SK-MEL-5 (cell line): ENCODE data around the gene METTL23. TPM values are rescaled to one million over a fixed set of nuclear protein-coding genes. Genes with fewer than 3 reads are reported as not detected.
A peak's percentile ranks its signal among the peaks of the same experiment; 100 is the strongest.

Source experiments
- DNase-seq: peaks from one replicate; pipeline ENCODE4 v3.0.0-alpha.2; 2016; ENCODE audit warnings: low read depth, low spot score
- in situ Hi-C: cut with HindIII; loops from 2 replicates; pipeline ENCODE4 v1.10.0; 2016; ENCODE audit warnings: low sequenced_read_pairs, high pct_unique_total_duplicates, low pct_unique_long_range_greater_than_20kb
- polyA plus RNA-seq, 2 experiments: library from polyadenylated mRNA; depleted of rRNA; stranded (reverse); fragments of >200 nt; gene quantifications; 2 replicates each; pipeline ENCODE4 v1.2.3, GENCODE V29; 2015
- total RNA-seq: library from RNA; depleted of rRNA; stranded (reverse); fragments of >200 nt; shearing (Covaris generic); gene quantifications from 2 replicates; pipeline ENCODE4 v1.2.3, GENCODE V29; 2014; rRNA removed

Gene METTL23
- 180 and 183 TPM in 2 replicates for total RNA-seq
- 171 and 186 TPM in 2 replicates for polyA plus RNA-seq (2015; cell fraction: cytosol; rRNA removed)
- 206 and 248 TPM in 2 replicates for polyA plus RNA-seq (2015; cell fraction: nucleus; rRNA removed)

DNA sequence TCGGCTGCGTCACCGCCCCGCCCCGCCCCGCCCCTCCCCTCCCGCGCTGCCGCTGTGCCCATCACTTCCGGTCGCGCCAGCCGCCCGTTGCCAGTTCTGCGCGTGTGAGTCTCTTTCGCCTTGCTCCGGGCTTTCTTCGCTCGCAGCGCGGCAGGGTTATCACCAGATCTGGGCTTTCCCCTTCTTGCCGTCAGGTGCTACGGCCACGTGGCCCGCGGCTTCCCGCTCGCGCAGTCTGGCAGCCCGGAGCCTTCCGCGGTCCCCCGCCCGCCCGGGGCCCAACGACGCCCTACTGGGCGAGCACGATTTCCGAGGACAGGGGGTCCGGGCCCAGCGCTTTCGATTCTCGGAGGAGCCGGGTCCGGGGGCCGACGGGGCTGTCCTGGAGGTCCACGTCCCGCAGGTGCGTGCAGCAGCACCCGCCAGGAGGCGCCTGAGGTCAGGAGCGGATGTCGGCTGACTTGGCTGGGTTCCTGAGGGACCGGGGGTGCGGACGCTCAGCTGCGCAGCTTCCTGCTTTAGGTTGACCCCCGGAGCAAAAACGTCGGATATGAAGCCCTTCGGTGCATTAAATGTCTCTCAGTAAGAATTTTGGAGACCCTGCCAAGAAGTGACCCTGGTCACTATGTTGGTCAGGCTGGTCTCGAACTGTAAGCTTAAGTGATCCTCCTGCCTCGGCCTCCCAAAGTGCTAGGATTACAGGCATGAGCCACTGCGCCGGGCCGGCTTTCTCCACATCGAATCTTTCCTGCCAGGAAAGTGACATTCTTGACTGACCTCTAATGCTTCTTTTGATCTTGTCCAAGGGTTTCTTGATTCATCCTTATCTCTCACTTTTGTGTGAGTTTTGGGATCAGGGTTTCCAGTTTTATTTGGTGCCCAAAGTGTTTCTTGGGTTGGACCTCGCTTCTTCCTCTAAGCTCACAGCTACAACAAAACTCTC is at the start of gene METTL23:
Gene METTL23, plus strand, starts transcription at position 64 of the 943 bp plus-strand sequence. CDS start 2,872 bp downstream, outside the sequence.
- peak; percentile 87 for DNase-seq
- in situ Hi-C loops, result loop anchor here (25.0 kb wide), 1 partner anchor 290 kb away; no protein-coding TSS in a partner anchor

GRCh38 chr17:76677406-76677805 is 49.2 kb upstream of the METTL23 start:
- in situ Hi-C loops, result no loop called here
- no peak for DNase-seq

DNA sequence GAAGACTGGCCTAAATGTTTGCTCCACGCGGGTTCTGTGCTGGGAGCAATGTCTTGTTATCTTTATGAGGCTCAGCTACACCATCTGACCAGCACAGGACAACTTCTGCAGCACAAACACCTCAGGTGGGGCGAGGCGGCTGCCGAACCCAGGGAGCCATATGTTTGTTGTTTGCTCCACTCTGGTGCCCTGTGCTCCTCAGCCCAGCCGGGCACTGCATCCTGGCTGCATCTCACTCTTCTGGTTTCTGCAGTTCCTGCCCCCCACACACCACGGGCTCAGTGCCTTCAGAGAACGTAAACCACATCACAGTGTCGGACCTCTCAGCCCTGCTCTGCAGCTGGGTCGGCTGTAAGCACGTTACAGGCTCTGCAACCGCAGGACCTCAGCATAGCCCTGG is 48.3 kb upstream of the METTL23 start:
- no peak for DNase-seq
- in situ Hi-C loops, result no loop called here

GRCh38 chr17:76679239-76679638 is 47.4 kb upstream of the METTL23 start:
- peak; percentile 81 for DNase-seq
- in situ Hi-C loops, result no loop called here

GRCh38 chr17:76681222-76682137 is 45.2 kb upstream of the METTL23 start:
- in situ Hi-C loops, result no loop called here
- peak; percentile 95 for DNase-seq

DNA sequence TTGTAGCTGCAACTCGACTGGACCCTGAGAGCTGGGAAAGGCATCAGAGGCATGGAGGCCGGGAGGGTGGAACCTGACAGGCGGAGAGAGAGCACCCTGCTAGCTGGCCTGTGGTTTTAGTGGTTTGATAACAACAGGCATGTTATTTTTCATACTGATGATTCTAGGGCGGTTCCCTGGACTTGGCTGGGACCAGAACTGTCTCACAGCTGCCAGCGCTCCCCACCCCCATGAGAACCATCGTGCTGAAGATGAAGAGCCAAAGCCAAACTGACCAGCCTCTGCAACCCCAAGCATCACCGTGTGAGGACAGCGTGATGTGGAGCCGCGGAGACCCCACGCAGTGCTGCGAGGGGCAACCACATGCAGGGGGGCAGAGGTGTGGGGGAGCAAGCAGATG is 44.3 kb upstream of the METTL23 start:
- in situ Hi-C loops, result no loop called here
- no peak for DNase-seq

DNA sequence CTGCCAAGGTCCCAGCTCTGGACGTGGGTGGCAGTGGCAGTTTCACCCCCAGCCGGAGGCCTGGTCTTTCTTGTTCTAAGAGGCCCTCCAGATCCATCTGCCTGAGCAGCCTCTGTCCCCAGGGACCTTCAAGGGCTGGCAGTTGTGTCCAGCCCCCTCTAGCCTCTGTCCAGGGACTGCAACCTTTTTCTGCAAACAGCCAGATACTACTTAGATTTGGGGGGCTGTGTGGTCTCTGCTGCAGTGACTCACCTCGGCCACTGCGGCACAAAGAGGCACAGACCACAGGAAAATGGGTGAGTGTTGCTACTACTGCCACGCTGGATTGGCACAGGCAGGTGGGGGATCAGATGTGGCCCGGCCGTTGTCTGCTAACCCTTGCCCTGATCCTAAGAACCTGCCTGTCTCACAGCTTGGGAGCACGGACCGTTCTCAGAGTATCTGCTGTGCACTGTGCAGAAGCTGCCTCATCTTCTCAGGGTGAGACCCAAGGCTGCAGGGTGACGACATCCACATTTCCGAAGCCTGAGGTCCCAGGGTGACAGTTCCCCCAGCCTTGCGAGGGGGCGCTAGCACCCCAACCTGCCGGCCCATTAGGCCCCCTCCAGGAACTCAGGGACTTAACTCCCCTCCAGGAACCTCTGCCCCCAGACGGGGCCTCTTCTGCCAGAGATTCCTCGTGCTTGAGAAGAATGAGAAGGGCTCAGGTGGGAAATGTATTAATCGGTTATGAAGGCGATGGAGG is 43.5 kb upstream of the METTL23 start:
- no peak for DNase-seq
- in situ Hi-C loops, result no loop called here

DNA sequence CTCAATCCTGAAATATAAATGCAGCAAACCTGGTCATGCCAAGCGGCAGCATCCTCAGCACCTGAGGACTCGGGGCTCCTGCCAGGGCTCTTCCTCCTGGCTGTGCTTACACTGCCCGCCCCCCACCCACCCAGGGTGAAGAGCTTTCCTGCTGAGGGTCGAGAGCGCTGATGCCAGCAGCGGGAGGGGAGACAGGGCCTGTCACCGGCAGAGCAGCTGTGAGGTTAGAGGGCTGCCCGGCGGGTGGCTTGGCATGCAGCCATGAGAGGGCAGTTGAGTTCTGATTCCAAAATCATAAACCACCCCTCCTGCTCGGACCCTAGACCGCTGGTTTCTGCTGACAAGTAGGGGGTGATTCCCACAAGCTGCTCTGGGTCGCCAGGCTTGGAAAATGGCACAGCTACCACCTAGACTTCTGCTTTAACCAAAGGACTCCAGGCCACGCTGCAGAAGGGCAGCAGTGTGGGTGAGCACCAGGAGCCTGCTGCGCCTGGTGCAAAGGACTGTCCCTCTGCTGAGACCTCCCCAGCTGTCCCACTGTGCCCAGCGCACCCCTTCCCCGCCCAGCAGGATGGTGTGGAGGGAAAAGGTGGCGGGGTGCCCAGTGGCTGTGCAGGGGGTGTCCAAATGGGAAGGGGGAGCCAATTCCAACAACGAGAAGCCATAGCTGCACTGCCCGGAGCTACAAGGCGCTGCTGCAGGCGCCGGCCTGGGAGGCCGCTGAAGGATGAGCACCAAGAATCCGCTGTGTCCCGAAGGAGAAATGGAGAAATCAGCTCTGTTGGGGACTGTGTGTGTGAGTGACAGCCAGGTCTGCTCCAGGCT is 42.5 kb upstream of the METTL23 start:
- no peak for DNase-seq
- in situ Hi-C loops, result no loop called here

DNA sequence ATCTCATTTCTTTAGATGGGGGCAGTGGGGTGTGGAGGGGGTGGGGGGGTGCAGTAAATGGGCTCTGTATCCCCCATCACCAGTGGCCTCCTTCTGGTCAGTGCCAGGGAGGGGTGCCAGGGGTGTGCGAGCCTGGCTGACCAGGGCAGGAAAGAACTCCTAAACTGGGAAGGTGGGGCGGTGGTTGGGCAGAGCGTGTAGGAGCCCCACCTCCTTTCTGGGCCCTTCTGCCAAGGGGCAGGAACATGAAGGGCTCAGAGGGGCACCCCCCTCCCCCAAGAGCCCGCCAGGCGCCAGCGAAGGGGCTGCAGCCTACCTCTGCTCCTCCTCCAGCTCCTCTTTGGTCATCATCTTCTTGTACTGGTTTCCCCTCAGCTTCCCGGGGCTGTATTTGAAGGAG is 41.9 kb upstream of the METTL23 start:
- no peak for DNase-seq
- in situ Hi-C loops, result no loop called here

DNA sequence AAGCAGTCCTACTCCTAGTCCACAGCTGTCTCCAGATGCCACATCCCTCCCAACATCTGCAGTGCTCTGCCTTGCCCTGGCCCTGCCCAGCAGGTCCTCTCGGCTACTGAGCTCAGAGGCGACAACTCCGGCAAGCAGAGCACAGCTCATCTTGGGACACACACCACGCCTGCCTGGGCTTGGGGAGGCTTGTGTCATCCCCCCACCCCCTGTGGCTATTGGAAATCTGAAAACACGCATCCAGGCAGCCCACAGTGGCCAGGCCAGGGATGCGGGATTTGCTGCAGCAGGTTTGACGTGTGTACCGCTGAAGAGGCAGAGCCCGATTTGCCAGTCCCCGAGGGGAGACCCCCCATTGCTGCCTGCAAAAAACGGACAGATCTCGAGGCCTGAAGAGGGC is 41.3 kb upstream of the METTL23 start:
- no peak for DNase-seq
- in situ Hi-C loops, result no loop called here

GRCh38 chr17:76685846-76686245 is 40.8 kb upstream of the METTL23 start:
- in situ Hi-C loops, result no loop called here
- DNase-seq, result no peak

DNA sequence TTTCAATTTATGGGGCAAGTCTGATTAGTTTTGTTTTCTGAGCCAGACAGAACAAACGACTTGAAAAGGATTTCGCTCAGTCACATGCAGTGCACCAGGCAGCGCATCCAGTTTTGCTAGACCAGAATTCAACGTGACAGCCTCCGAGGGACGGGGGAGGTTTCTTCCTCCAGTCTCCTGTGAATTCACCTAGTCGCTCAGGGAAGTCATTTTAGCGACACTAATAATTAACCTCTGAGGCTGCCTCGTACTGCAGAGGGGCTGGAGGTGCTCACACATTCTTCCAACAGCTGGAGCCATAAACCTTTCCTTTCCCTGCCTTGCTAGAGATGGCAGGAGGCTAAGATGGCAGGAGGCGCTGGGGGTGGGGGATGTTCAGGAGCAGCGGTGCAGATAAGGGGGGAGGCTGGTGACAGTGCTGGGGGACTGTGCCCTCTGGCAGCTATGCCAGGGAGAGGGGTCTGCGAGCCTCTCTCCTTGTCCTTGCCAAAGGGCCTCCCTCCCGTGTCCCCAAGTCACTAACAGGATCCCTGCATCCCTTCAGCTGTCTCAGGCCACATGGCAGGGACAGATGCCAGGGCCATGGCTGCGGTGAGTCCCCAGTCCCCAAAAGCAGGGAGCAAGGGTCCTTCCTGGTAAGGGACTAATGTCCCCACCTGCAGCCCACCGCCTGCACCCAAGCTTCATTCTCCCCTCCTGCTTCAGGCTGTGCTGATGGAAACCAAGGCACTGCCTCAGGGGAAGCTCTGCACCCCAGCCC is 39.9 kb upstream of the METTL23 start:
- no peak for DNase-seq
- in situ Hi-C loops, result no loop called here

- DNase-seq, result no peak
- in situ Hi-C loops, result no loop called here
Observed at GRCh38 chr17:76687298-76688164, 39.1 kb upstream of the METTL23 start.

DNA sequence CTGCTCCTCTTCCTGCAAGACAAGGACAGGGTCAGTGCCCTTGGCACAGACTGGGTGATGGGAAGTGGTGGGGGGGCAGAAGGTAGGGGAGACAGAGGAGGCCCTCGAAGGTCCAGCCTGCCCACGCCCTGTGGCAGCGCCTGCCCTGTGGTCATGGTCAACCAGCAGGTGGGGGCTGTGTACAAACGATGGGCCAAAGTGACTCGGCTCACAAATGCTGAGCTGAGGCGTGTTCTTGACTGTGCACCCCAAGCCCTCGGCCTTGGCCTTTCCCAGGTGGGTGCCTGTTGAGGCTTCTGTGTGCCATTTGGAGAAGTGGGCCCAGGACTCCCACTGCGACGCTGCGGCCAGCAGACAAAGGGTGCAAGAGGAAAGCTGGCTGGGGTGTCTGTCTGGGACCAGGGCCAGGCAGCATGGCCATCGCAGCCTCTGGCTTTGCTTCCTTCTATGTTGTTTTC is 38.4 kb upstream of the METTL23 start:
- in situ Hi-C loops, result no loop called here
- DNase-seq, result no peak

DNA sequence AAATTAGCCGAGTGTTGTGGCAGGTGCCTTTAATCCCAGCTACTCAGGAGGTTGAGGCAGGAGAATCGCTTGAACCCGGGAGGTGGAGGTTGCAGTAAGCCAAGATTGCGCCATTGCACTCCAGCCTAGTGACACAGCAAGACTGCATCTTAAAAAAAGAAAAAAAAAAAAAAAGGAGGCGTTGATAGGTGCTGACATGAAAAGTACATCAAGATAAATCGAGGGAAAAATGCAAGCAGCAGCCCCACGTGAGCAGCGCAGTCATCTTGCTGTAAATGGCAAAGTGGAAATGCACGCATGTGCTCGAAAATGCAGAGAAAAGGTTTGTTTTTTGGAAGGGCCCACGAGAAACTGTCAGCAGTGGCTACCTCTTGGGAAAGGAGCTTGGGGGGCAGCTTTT is 36.8 kb upstream of the METTL23 start:
- in situ Hi-C loops, result no loop called here
- DNase-seq, result no peak
